NCI-H128 (cell line): ENCODE data around the gene FGD6.

Experiments used
- DNase-seq: peaks from one replicate; lab custom pipeline; 2025; ENCODE audit not compliant: unreplicated experiment; lab: John Stamatoyannopoulos, UW

Gene FGD6

GRCh38 chr12:95034750-95035149, 182.5 kb downstream of the FGD6 start:
- DNase-seq: no peak
